ENCODE measurements around the gene PACS2. TPM values are rescaled to one million over a fixed set of nuclear protein-coding genes. Genes with fewer than 3 reads are reported as not detected.

PACS2 gene
- total RNA-seq, 2 experiments from 2014 or later: 26.7 to 30.4 TPM

- Mint-ChIP-seq H3K27me3 (no peaks in the 10 kb centered on the region), H3K4me3 (no peak overlapping the region), H3K4me1 (ENCODE audit: low read depth) (peaks cover 18% of the 10 kb centered on the region), H3K9me3 (no peaks in the 10 kb centered on the region), H3K36me3 (ENCODE audit: low read depth) (peaks cover 4% of the 10 kb centered on the region), H3K27ac (no peak overlapping the region)
- intact Hi-C loops (cut with micrococcal nuclease): no loop called here
- no peak for ATAC-seq
- DNase-seq: no peak
- ChIA-PET CTCF (no interaction called here), POLR2A (no interaction called here)
- TF ChIP-seq CTCF (IDR thresholded peaks at IDR 0.05): no peak
Observed at GRCh38 chr14:105335735-105336476, 21.4 kb downstream of the PACS2 start.

GRCh38 chr14:105336477-105337287 lies 22.1 kb downstream of the PACS2 start:
- Mint-ChIP-seq H3K27me3 (no peaks in the 10 kb centered on the region), H3K27ac (no peak overlapping the region), H3K36me3 (ENCODE audit: low read depth) (peaks cover 4% of the 10 kb centered on the region), H3K4me3 (no peak overlapping the region), H3K9me3 (no peaks in the 10 kb centered on the region), H3K4me1 (ENCODE audit: low read depth) (peaks cover 16% of the 10 kb centered on the region)
- CTCF ChIA-PET: no interaction called here
- DNase-seq (no peak), ATAC-seq (no peak)
- no peak for TF ChIP-seq CTCF (IDR thresholded peaks at IDR 0.05)
- POLR2A ChIA-PET: no interaction called here
- intact Hi-C loops (cut with micrococcal nuclease): no loop called here

- H3K27ac Mint-ChIP-seq: no peak overlapping the region
- no peaks in the 10 kb centered on the region for H3K27me3 Mint-ChIP-seq
- CTCF ChIA-PET: interaction anchor here (0.7 kb wide), 1 partner anchor 14 kb away, joined by 3 read pairs; no protein-coding TSS in a partner anchor
- peaks cover 4% of the 10 kb centered on the region for H3K36me3 Mint-ChIP-seq (ENCODE audit: low read depth)
- POLR2A ChIA-PET: no interaction called here
- H3K4me3 Mint-ChIP-seq: no peak overlapping the region
- ATAC-seq (no peak), DNase-seq (no peak)
- intact Hi-C loops (cut with micrococcal nuclease): no loop called here
- H3K9me3 Mint-ChIP-seq: no peaks in the 10 kb centered on the region
- TF ChIP-seq CTCF (IDR thresholded peaks at IDR 0.05): no peak
- peaks cover 13% of the 10 kb centered on the region for H3K4me1 Mint-ChIP-seq (ENCODE audit: low read depth)
Observed at GRCh38 chr14:105337433-105337832, 22.9 kb downstream of the PACS2 start.

GRCh38 chr14:105337966-105338741 lies 23.6 kb downstream of the PACS2 start:
- ATAC-seq (no peak), DNase-seq (no peak)
- no peak overlapping the region for H3K27ac Mint-ChIP-seq

More at GRCh38 chr14:105337966-105338741, 23.6 kb downstream of the PACS2 start:
- ChIA-PET POLR2A (no interaction called here), CTCF (interaction anchor here (0.7 kb wide), 1 partner anchor 14 kb away, joined by 3 read pairs; no protein-coding TSS in a partner anchor)
- H3K4me3 Mint-ChIP-seq: no peak overlapping the region
- intact Hi-C loops (cut with micrococcal nuclease): no loop called here
- H3K4me1 Mint-ChIP-seq (ENCODE audit: low read depth): peaks cover 9% of the 10 kb centered on the region
- no peaks in the 10 kb centered on the region for H3K9me3 Mint-ChIP-seq
- TF ChIP-seq CTCF (IDR thresholded peaks at IDR 0.05): no peak
- peaks cover 4% of the 10 kb centered on the region for H3K36me3 Mint-ChIP-seq (ENCODE audit: low read depth)
- H3K27me3 Mint-ChIP-seq: no peaks in the 10 kb centered on the region

Measured in activated CD8-positive, alpha-beta T cell treated with anti-CD3 and anti-CD28 coated beads for 36 hours (primary cell).